Measurements from ENCODE around the gene GRM4.

GRM4 gene

DNA sequence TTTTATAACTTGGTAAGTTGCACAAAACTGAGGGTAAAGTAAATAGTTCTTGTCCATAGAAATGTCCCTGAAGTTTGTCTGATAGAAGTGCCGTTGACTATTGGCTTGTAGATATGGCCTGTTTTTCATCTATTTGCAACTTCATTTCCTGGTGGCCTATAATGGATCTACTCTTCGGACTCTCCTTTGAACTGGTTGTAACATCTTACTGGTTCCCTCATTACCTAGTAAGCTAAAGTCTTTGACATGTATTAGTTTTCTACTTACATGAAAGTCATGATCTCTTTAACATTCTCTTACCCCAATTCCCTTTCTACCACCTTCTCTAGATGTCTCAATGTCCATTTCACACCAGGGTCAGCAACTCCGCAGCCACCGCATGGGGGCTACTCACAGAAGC is 146.3 kb downstream of the GRM4 start:
- in situ Hi-C loops (cut with MboI; ENCODE audit: low sequenced_read_pairs): no loop called here

DNA sequence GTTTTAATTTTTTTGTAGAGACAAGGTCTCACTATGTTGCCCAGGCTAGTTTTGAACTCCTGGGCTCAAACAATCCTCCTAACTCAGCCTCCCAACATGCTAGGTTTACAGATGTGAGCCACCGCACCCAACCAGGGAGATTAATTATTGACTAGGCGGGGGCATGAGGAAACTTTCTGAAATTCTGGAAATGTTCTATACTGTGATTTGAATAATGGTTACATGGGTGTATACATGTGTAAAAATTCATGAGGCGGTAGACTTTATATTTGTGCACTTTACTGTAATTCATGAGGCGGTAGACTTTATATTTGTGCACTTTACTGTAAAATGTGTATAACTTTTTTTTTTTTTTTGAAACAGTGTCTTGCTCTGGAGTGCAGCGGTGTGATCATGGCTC is 147.2 kb downstream of the GRM4 start:
- in situ Hi-C loops (cut with MboI; ENCODE audit: low sequenced_read_pairs): no loop called here

DNA sequence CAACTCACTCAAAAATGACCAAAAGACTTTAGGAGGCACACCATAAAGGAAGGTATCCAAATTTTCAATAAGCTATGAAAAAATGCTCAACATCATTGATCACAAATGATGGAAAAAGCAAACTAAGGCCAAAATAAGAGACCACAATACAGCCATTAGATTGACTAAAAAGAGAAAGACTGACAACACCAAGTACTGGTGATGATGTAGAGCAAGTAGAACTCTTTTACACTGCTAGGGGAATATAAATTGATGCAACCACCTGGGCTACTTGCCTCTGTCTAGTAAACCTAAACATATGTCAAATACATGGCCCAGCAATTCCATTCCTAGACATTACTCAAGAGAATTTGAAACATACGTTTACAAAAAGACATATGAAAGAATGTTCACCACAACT is 148.6 kb downstream of the GRM4 start:
- in situ Hi-C loops (cut with MboI; ENCODE audit: low sequenced_read_pairs): no loop called here

DNA sequence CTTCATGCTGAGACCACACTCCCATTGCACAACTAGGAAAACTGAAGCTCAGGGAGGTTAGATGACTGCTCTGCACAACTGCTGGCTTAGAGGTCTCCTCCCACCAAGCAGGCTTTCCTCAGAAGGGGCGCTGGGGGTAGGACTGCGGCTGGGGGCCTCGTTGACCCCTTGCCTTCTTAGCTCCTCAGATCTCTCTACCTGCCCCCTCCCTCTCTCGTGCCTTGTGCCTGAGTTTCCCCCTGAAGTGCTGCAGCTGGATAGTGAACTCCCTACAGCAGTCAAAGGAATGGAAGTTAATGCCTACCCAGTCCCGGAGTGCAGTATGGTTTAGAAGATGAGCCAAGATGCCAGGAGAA is 149.8 kb downstream of the GRM4 start:
- in situ Hi-C loops (cut with MboI; ENCODE audit: low sequenced_read_pairs): no loop called here

DNA sequence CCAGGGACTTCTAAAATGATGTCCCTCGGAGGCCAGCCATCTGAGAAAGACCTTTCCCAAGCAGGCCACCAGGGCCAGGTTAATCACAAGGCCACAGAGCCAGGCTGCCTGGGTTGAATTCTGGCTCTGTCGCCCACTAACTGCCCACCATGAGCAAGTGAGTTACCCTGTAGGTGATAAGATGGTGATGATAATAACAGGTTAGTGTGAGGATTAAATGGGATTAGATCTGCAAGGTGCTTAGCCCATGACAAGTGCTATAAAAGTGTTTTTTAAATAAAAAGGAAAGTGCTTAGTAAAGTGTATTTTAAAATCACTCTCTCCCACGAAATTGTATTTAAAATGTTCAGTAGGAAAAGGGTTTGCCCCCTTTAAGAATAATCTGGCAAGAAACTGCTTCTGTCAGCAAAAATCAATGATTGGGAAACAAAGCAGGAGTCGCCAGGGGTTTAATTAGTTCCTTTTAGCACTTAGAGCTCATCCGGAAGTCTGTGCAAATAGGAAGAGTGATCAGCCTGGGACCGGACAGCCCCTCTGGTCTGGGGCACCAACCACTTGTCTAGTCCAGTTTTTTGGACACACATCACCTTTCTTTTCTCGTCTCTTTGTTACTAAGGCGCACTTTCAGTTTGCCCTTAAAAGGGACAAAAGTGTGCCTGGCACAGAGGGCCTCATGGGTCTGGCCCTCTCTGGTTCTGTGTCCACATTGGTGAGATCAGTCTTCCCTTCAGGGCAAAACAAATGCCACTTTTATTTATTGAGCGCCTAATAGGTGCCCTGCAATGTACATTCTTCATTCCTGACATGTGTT is 150.4 kb downstream of the GRM4 start:
- in situ Hi-C loops (cut with MboI; ENCODE audit: low sequenced_read_pairs): no loop called here

DNA sequence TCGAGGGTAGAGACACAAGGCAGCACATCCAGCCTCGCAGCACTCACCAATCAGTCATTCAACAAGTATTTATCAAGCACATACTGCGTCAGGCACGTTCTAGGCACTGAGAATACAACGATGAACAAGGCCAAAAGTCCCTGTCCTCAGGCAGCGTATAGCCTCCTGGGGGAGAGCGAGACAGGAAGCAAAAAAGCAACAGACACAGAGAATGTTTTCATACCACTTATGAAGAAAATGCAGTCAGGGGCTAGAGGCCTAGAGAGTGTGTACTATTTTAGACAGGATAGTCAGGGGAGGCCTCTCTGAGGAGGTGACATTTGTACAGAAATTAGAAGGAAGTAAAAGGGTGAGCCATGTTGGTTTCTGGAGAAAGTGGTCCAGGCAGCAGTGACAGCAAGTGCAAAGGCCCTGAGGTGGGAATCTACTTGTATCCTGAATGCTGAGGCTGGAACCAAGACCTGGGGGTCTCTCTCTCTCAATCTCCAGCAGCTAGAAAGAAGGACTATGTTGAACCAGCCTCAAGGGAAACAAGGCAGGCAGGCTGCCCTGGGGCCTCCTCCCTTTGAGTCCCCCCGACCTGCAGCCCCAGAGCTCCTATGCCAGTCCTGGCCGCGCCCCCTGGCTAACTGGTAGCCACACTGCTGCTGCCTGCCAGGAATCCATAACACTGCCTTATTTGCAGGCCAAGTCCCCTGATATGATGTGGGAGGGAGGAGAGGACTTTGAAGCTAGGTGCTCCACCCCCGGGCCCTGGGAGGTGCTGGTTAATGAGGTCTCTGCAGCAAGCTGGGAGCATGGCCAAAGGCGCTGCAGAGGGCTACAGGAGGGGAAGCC is 151.2 kb downstream of the GRM4 start:
- in situ Hi-C loops (cut with MboI; ENCODE audit: low sequenced_read_pairs): no loop called here

DNA sequence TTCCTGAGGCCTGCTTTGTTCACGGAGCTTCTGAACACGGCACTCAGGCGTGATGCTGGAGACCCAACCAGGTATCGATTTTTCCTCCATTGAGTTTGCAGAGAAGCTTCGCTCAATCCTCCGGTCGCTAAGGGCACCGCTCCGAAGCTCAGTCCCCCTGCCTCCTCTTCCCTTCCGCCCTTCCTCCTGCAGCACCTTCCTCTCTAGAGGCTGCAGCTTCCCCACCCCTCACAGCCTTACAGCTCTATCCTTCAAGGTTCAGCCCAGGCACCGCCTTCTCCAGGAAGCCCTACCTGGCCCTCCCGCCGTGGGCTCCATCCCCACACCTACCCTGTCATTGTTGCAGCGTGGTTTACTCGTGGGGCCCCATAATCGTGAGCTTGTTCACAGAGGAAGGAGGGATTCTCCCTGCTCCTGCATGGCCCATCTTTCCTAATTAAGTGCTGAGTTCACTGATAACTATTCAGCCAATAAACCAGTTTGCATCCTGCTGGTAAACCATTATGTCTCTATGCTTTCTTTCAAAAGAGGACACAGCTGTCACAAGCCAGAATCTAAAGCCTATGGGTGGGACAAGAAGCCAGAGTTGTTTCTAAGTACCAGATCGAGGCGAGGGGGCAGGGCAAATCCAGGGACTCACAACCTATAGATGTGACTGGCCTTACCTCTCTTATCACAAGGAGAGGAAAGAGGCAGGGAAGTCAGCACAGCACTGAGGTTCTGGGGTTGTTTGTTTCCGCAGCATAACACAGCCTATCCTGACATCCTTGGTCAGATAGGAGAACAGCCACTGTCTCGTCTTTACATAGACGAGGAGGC is 152.0 kb downstream of the GRM4 start:
- in situ Hi-C loops (cut with MboI; ENCODE audit: low sequenced_read_pairs): no loop called here

DNA sequence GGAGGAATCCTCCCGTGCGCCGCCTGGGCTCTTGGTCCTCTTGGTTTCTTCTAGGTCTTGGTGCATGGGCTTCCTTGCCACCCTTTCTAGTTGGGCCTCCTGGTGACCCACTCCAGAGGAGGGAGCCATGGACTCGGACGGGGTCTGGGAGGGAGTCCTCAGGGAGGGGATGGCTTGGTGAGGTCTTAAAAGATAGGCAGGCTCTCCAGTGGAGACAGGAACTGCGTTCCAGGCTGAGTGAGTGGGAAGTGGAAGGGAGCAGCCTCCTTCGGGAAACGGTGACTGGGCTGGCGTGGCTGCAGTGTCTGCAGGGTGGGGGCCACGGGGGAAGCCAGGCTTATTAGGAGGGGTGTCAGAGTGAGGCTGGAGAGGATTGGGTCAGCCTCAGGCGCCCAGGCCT is 152.8 kb downstream of the GRM4 start:
- in situ Hi-C loops (cut with MboI; ENCODE audit: low sequenced_read_pairs): no loop called here

DNA sequence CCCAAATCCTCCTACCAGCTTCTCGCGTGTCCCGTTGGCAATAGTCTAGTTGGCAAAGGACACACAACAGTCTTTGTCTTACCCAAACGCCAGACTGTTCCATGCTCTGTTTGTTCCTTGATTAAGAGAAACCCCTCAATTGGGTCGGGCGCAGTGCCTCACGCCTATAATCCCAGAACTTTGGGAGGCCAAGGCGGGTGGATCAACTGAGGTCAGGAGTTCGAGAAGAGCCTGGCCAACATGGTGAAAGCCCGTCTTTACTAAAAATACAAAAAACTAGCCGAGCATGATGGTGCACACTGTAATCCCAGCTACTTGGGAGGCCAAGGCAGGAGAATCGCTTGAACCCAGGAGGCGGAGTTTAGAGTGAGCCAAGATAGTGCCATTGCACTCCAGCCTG is 153.7 kb downstream of the GRM4 start:
- in situ Hi-C loops (cut with MboI; ENCODE audit: low sequenced_read_pairs): no loop called here

DNA sequence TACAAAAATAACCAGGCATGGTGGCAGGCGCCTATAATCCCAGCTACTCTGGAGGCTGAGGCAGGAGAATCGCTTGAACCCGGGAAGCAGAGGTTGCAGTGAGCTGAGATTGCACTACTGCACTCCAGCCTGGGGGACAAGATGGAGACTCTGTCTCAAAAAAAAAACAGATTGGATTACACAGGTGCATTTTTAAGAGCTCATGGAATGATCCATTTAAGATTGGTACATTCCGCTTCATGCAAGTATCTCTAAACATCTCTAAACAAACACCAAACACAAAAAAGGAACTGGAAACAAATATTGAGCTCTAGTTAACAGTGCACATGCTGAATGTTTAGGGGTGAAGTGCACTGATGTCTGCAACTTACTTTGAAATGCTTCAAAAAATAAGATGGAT is 154.3 kb downstream of the GRM4 start:
- in situ Hi-C loops (cut with MboI; ENCODE audit: low sequenced_read_pairs): no loop called here

DNA sequence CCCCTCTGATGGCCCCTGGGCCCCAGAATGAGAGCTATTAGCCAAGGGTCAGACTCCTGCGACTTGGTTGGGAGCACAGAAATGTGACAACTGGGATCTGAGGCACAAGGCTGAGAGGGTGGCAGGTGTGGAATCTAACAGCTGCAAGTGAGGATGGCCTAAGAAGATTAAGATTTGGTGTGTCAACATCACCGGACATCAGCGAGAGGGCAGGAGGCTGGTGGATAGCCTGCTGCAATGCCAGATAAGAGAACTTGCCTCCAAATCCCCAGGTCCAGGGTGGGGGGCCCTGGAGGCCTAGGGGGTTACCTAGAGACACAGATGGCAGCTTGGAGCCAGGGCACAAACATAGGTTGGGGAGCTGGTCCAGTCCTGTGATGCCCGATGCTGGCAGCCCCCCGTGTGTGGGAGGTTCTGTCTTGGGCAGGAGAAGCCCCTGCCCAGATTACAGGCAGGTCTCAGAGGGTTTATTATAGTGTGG is 155.8 kb downstream of the GRM4 start:
- in situ Hi-C loops (cut with MboI; ENCODE audit: low sequenced_read_pairs): no loop called here

DNA sequence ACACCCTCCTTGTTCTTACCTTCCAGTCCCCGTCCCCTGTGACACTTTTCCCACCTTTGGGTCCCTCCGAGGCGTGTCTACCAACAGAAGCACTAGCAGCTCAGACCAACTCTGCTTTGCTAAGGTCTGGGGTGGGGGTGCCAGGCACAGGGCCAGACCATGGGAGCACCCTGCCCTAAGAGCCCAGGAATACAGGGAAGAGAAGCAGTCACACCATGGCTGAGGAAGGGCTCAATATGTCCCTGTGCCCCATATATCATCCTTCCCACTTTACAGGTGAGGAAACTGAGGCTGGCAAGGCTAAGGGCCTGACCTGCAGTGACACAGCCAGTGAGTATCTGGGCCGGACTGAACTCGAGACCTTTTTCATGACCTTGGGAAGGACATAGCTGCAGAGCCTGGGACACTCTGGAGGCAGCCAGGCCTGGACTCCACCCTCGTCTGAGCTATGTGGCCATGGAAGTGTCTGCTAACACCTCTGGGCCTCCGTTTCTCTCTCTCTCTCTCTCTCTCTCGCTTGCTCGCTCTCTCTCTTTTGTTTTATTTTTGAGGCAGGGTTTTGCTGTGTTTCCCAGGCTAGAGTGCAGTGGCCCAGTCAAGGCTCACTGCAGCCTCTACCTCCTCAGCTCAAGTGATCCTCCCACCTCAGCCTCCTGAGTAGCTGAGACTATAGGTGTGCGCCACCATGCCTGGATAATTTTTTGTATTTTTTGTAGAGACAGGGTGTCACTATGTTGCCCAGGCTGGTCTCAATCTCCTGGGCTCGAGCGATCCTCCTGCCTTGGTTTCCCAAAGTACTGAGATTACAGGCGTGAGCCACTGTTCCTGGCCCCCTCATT is 156.7 kb downstream of the GRM4 start:
- in situ Hi-C loops (cut with MboI; ENCODE audit: low sequenced_read_pairs): no loop called here

DNA sequence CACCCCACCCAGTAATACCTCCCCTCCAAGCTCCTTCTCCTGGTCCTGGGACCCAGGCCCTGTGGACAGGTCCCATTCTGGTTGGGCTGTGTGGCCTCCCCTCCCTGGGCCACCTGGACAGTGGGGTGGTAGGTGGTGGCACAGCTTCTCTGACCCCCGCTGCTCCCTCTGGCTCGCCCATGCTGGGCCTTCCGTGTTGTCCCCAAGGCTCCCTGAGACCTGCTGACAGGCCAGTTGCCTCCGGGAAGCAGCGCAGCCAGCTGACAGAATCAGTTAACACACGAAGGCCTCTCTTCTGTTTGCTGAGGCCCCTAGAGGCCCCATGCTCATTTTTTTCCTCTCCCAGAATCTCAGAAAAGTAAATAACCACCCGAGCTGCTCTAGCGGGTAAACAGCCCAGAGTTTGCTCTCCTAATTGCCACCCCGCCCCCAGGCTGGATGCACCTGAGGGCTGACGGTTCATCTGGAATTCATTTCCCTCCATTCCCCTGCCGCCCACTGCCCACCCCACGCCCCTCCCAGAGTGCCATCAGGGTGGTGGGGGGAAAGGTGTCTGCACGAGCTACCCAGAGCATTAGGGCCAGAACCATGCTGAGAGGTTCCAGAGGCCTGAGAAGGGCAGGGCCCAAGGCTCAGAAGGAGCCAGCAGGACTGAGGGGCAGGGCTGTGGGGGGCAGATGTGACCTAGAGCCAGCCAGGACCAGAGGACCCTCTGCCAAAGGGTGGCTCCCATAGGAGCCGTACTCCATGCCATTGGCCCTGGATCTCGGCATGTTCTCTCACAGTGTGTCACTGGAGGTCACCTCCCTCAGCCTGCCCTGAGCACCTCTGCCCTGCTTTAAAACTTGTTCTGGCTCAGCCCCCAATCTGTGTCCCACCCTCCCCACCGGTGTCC is 157.5 kb downstream of the GRM4 start:
- in situ Hi-C loops (cut with MboI; ENCODE audit: low sequenced_read_pairs): no loop called here

DNA sequence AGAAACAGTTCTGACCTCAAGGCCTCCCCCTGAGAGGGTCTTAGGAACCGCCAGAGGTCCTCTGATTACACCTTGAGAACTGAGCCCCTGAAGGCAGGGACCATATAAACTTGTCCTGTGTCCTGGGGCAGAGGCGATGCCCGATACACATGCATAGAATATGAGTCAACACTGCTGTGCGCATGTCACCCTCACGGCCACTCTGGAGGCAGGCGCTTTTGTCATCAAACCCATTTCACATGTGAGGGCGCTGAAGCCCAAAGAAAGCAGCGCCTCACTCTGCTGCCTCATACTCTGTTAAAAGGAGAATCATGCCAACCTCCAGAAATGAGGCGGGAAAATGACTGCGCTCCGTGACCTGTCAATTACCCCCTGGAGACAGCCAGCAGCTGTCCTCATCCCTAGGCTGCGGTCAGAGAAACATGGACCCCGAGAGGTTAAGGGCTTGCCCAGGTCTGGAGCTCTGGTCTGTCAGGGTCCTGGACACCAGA is 158.3 kb downstream of the GRM4 start:
- in situ Hi-C loops (cut with MboI; ENCODE audit: low sequenced_read_pairs): no loop called here

DNA sequence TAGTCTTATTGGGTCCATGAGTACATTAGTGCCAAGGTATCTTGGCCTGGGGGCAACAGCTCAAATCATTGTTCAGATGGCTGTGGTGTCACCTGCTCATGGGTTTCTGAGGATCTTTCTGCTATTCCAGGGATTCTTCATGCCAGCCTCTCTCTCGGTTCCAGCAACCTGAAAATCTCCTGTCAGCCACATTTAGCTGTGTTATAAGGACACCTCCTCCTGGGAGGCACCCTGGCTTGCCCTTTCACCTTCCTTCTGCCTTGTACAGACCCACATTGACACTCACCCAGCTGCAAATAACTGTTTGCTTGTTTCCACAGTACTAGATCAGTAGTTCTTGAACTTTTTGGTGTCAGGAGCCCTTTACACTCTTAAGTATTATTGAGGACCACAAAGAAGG is 159.9 kb downstream of the GRM4 start:
- in situ Hi-C loops (cut with MboI; ENCODE audit: low sequenced_read_pairs): no loop called here

DNA sequence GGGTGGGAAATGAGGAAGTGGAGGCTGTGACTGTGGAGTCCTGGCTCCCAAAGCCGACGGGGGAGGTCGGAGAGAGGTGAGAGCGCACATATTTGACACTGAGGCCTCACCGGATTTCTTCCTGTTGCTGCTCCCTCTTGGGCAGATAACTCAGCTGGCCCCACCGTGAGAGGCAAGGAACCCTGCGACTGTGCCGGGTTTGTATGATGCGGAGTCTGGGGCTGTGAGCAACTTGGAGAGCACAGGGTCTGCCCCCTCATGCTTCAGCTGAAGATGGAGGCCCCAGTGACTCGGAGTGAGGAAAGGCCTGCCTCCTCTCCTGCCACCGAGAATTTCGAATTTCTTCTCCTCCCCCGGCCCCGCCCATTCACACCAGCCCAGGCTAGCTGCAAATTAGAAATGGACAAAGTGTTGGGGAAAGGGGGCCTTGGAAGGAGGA is 160.6 kb downstream of the GRM4 start:
- in situ Hi-C loops (cut with MboI; ENCODE audit: low sequenced_read_pairs): no loop called here

DNA sequence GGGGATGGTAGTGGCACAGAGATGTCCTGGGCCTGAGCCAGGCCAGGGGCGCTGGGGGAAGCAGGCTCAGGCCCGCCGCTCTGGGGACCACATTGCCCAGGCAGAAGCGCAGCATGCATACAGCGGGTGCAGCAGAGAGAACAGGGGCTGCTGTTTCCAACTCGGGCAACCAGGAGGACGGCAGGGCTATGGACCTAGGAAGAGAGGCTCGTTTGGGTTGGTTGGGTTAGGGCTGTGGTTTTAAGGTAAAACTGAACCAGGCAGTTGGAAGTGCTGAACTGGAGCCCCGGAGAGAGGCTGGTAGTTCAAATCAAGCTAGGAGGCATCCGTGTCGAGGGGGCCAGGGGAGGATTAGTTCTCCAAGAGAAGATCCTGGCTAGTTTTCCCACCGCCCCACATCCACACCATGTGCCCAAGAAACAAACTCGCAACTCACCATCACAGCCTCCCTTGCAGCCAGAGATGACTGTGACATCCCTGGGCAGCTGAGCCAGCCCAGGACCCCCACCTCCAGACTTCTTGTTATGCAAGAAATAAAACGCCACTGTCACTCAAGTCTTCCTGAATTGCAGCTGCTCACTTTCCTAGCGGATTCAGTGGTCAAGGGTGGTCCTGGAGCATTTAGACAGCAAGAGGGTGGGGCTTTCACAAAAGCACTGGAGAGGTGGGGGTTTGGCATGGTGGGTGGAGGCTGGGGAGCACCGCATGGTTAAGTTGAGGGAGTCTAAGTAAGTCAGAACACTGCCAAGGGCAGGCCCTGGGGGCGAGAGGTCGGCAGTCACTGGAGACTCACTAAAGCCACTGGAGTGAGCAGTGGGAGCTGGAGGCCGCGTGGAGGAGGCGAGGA is 161.2 kb downstream of the GRM4 start:
- in situ Hi-C loops (cut with MboI; ENCODE audit: low sequenced_read_pairs): no loop called here

DNA sequence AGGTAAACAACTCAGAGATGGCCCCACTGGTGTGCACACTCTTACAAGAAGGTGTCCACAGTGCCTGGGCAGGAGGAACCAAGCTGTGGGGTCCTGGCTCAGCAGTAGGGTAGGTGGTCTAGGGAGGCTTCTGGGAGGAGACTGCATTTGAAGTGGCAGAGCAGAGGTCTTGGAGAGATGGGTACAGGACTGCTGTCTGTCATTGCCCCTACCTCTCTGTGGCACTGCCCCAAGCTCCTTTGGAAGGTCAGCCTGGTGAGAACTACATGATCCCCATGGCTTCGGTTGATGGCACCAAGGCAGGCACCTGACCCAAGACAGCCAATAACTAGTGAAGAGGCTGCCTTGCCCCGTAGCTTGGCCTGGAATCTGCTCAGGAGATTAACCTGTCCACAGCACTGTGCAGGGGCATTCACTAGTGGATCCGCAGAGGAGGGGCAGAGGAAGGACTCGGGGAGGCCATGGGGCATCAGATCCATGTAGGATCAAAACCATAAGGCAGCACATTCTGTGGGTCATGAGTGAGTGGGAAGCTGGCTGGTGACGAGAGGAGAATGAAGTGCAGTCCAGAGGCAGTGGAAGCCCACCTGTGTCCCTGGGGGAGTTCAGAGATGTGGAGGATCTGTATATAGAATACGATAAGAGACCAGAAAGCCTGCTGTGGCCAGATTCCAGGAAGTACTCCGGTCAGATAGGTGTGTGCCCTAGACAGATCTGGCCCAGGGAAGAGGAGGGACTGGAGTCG is 162.0 kb downstream of the GRM4 start:
- in situ Hi-C loops (cut with MboI; ENCODE audit: low sequenced_read_pairs): no loop called here

Measured in hTERT RPE-1 (cell line).